Measurements from ENCODE around the gene RXFP2. TPM values are rescaled to one million over a fixed set of nuclear protein-coding genes. Genes with fewer than 3 reads are reported as not detected.
A peak's percentile ranks its signal among the peaks of the same experiment; 100 is the strongest.

RXFP2 gene
- total RNA-seq, 1 experiment from 2014 or later: not detected

DNA sequence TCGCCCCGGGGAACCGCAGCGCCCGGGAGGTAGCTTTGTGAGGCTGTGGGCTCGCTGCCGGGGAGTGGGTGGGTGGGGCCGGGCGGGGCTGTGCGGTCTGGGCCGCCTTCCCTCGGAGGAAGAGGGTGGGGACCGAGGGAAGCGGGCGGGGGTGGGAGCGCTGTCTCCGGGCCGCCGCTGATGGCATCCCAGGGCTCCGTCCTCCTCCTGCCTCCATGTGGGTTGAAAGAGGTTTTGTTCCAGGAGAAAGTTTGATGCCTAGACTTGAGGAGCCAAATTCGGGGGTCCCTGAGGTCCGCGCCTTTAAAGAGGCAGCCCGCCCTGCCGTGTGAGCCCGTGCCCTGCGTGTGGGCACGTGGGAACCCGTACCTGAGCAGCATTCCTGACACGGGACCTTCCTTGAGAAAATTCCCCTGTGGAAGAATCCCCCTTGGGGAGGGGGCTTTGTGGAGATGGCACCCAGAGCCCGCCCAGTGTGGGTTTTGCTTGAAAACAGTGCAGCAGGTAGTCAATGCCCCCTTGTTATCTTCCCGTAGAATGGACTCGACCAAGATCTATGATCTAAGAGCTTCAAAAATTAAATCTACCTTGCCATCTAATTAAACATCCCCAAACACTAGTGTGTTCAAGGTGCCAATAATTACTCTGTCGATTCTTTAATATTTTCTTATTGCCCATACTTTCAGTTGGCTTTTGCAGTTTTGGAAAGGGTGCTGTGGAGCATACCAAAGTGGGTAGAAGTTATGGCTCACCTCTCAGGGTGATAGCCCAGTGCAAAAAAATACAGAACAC, 107.8 kb downstream of the RXFP2 start:
- BruUV-seq (replicated peaks): no TSS peak
- no peak for DNase-seq (ENCODE audit: low spot score)
- Histone ChIP-seq H3K36me3 (ENCODE audit: insufficient read depth, low read length, poor library complexity, severe bottlenecking) (no peaks in the 10 kb centered on the region), H3K27ac (ENCODE audit: low read depth, low read length, poor library complexity, severe bottlenecking) (no peak overlapping the region), H3K27me3 (replicated peaks; ENCODE audit: insufficient read depth, low read depth, low read length, poor library complexity) (peaks cover 55% of the 10 kb centered on the region), H3K9me3 (ENCODE audit: low read depth, low read length, poor library complexity, severe bottlenecking) (no peaks in the 10 kb centered on the region), H3K4me3 (ENCODE audit: low read depth, low read length, poor library complexity, severe bottlenecking) (peak overlapping the region; percentile 52), H3K4me1 (ENCODE audit: insufficient read depth, low read length, poor library complexity, severe bottlenecking) (no peaks in the 10 kb centered on the region)
- POLR2A ChIA-PET (ENCODE audit: low non-redundant PET): no interaction called here
- TF ChIP-seq CTCF (conservative IDR thresholded peaks at IDR 0.05; ENCODE audit: low read depth, low read length) (no peak), EZH2 (IDR thresholded peaks at IDR 0.05; ENCODE audit: borderline replicate concordance, low read depth, low read length, poor library complexity, severe bottlenecking) (no peak)
- intact Hi-C loops (cut with micrococcal nuclease; ENCODE audit: unreplicated experiment): no loop called here
- CTCF ChIA-PET: no interaction called here

- TF ChIP-seq EZH2 (IDR thresholded peaks at IDR 0.05; ENCODE audit: borderline replicate concordance, low read depth, low read length, poor library complexity, severe bottlenecking) (no peak), CTCF (conservative IDR thresholded peaks at IDR 0.05; ENCODE audit: low read depth, low read length) (no peak)
- DNase-seq (ENCODE audit: low spot score): no peak
- CTCF ChIA-PET: no interaction called here
- no peaks in the 10 kb centered on the region for H3K36me3 ChIP-seq (ENCODE audit: insufficient read depth, low read length, poor library complexity, severe bottlenecking)
- no peak overlapping the region for H3K27ac ChIP-seq (ENCODE audit: low read depth, low read length, poor library complexity, severe bottlenecking)
- H3K4me3 ChIP-seq (ENCODE audit: low read depth, low read length, poor library complexity, severe bottlenecking): no peak overlapping the region
- BruUV-seq (replicated peaks): no TSS peak
- H3K4me1 ChIP-seq (ENCODE audit: insufficient read depth, low read length, poor library complexity, severe bottlenecking): no peaks in the 10 kb centered on the region
- peaks cover 47% of the 10 kb centered on the region for H3K27me3 ChIP-seq (replicated peaks; ENCODE audit: insufficient read depth, low read depth, low read length, poor library complexity)
- H3K9me3 ChIP-seq (ENCODE audit: low read depth, low read length, poor library complexity, severe bottlenecking): no peaks in the 10 kb centered on the region
- intact Hi-C loops (cut with micrococcal nuclease; ENCODE audit: unreplicated experiment): no loop called here
- POLR2A ChIA-PET (ENCODE audit: low non-redundant PET): no interaction called here
Measured at GRCh38 chr13:31848621-31849020, 109.3 kb downstream of the RXFP2 start.

GRCh38 chr13:31849206-31849605, 109.9 kb downstream of the RXFP2 start:
- BruUV-seq (replicated peaks): no TSS peak
- Histone ChIP-seq H3K36me3 (ENCODE audit: insufficient read depth, low read length, poor library complexity, severe bottlenecking) (no peaks in the 10 kb centered on the region), H3K27ac (ENCODE audit: low read depth, low read length, poor library complexity, severe bottlenecking) (no peak overlapping the region), H3K27me3 (replicated peaks; ENCODE audit: insufficient read depth, low read depth, low read length, poor library complexity) (peaks cover 41% of the 10 kb centered on the region), H3K9me3 (ENCODE audit: low read depth, low read length, poor library complexity, severe bottlenecking) (no peaks in the 10 kb centered on the region), H3K4me1 (ENCODE audit: insufficient read depth, low read length, poor library complexity, severe bottlenecking) (no peaks in the 10 kb centered on the region), H3K4me3 (ENCODE audit: low read depth, low read length, poor library complexity, severe bottlenecking) (no peak overlapping the region)
- intact Hi-C loops (cut with micrococcal nuclease; ENCODE audit: unreplicated experiment): no loop called here
- DNase-seq (ENCODE audit: low spot score): no peak
- CTCF ChIA-PET: no interaction called here
- POLR2A ChIA-PET (ENCODE audit: low non-redundant PET): no interaction called here
- TF ChIP-seq EZH2 (IDR thresholded peaks at IDR 0.05; ENCODE audit: borderline replicate concordance, low read depth, low read length, poor library complexity, severe bottlenecking) (no peak), CTCF (conservative IDR thresholded peaks at IDR 0.05; ENCODE audit: low read depth, low read length) (no peak)
